Endodermal cell (in vitro differentiated cells): ENCODE measurements around the gene GLT1D1. TPM values are rescaled to one million over a fixed set of nuclear protein-coding genes. Genes with fewer than 3 reads are reported as not detected.

Experiments used
- DNase-seq: peaks from one replicate; pipeline ENCODE4 v3.0.0-alpha.2; 2017
- H3K27ac ChIP-seq: 2 replicates; pipeline ENCODE4 v1.5.1; 2013; ENCODE audit warnings: mild to moderate bottlenecking, low read depth, low read length, moderate library complexity
- H3K27me3 ChIP-seq: 2 replicates; pipeline ENCODE4 v1.6.1; 2013; ENCODE audit warnings: mild to moderate bottlenecking, low read length, moderate library complexity; ENCODE audit not compliant: insufficient read depth, control insufficient read depth, poor library complexity, severe bottlenecking
- H3K36me3 ChIP-seq: 2 replicates; pipeline ENCODE4 v1.7.0; 2013; ENCODE audit warnings: mild to moderate bottlenecking, low read length, moderate library complexity; ENCODE audit not compliant: control insufficient read depth, insufficient read depth
- H3K4me1 ChIP-seq: one replicate; pipeline ENCODE4 v1.7.0; 2013; ENCODE audit warnings: low read length; ENCODE audit not compliant: control insufficient read depth, insufficient read depth
- H3K4me3 ChIP-seq: 2 replicates; pipeline ENCODE4 v1.5.1; 2013; ENCODE audit warnings: mild to moderate bottlenecking, low read length, moderate library complexity
- H3K9ac ChIP-seq: 2 replicates; pipeline ENCODE4 v1.6.1; 2013; ENCODE audit warnings: mild to moderate bottlenecking, low read length, moderate library complexity; ENCODE audit not compliant: poor library complexity, severe bottlenecking; ENCODE audit errors: extremely low read depth
- H3K9me3 ChIP-seq: 2 replicates; pipeline ENCODE4 v1.6.1; 2013; ENCODE audit warnings: mild to moderate bottlenecking, low read length, moderate library complexity; ENCODE audit not compliant: control insufficient read depth
- H3K27ac Mint-ChIP-seq: 2 replicates; pipeline ENCODE4 v1.8.0; 2020; ENCODE audit warnings: mixed read lengths
- H3K27me3 Mint-ChIP-seq: 2 replicates; pipeline ENCODE4 v1.8.0; 2021; ENCODE audit warnings: mild to moderate bottlenecking, mixed read lengths; ENCODE audit not compliant: insufficient read depth
- H3K36me3 Mint-ChIP-seq: 2 replicates; pipeline ENCODE4 v1.8.0; 2020; ENCODE audit warnings: low read depth, mixed read lengths
- H3K4me1 Mint-ChIP-seq: 2 replicates; pipeline ENCODE4 v1.8.0; 2020; ENCODE audit warnings: mixed read lengths
- H3K4me3 Mint-ChIP-seq: 2 replicates; pipeline ENCODE4 v1.8.0; 2020; ENCODE audit warnings: mild to moderate bottlenecking, moderate library complexity, mixed read lengths
- H3K9me3 Mint-ChIP-seq: 2 replicates; pipeline ENCODE4 v1.8.0; 2020; ENCODE audit warnings: mild to moderate bottlenecking, mixed read lengths
- WGBS, 2 experiments: methylation state at CpG; one replicate each; pipeline versions ENCODE4 v1.1.5 to v1.1.7; 2013; ENCODE audit warnings: missing lambda C conversion rate in 2 of 2, mixed read lengths in 1 of 2; ENCODE audit not compliant: insufficient coverage in 1 of 2, insufficient read length in 1 of 2; 5-methylcytosine and 5-hydroxymethylcytosine counted together
- total RNA-seq, 2 donors: library from RNA; stranded (reverse); fragmentation: NEBNext Ultra II Directional in 1 of 2; extraction: Animal tissue kit (Norgen Biotek cat#: 25700) in 1 of 2; gene quantifications; 2 replicates in 1 of 2; 3 replicates in 1 of 2; pipeline ENCODE4 v1.2.1, GENCODE V29; 2021
- TF ChIP-seq, protein P1 (sequence below): fragments of 200-600 bp; sonication (generic); conservative IDR thresholded peaks from 2 replicates; pipeline ENCODE4 v1.5.0; 2021; ENCODE audit warnings: antibody characterized with exemption, mild to moderate bottlenecking

The GLT1D1 gene
- total RNA-seq, 2 donors from 2014 or later: 23.8 to 25.4 TPM

GRCh38 chr12:128905003-128905544, 51.8 kb downstream of the GLT1D1 start:
- H3K36me3 Mint-ChIP-seq: peaks cover 26% of the 10 kb centered on the region
- H3K9me3 ChIP-seq: no peaks in the 10 kb centered on the region
- H3K9me3 Mint-ChIP-seq: no peaks in the 10 kb centered on the region
- no peaks in the 10 kb centered on the region for H3K27me3 ChIP-seq
- DNase-seq: peak; percentile 20
- H3K4me3 Mint-ChIP-seq: no peak overlapping the region
- H3K4me3 ChIP-seq: no peak overlapping the region
- peaks cover 3% of the 10 kb centered on the region for H3K4me1 Mint-ChIP-seq
- H3K27me3 Mint-ChIP-seq: no peaks in the 10 kb centered on the region
- no peak overlapping the region for H3K9ac ChIP-seq
- peaks cover 3% of the 10 kb centered on the region for H3K36me3 ChIP-seq
- no peak overlapping the region for H3K27ac ChIP-seq
- 95 to 98% methylated on average over 7 to 12 of the region's 13 CpGs for WGBS, 2 experiments
- no peaks in the 10 kb centered on the region for H3K4me1 ChIP-seq
- TF ChIP-seq, protein P1, sequence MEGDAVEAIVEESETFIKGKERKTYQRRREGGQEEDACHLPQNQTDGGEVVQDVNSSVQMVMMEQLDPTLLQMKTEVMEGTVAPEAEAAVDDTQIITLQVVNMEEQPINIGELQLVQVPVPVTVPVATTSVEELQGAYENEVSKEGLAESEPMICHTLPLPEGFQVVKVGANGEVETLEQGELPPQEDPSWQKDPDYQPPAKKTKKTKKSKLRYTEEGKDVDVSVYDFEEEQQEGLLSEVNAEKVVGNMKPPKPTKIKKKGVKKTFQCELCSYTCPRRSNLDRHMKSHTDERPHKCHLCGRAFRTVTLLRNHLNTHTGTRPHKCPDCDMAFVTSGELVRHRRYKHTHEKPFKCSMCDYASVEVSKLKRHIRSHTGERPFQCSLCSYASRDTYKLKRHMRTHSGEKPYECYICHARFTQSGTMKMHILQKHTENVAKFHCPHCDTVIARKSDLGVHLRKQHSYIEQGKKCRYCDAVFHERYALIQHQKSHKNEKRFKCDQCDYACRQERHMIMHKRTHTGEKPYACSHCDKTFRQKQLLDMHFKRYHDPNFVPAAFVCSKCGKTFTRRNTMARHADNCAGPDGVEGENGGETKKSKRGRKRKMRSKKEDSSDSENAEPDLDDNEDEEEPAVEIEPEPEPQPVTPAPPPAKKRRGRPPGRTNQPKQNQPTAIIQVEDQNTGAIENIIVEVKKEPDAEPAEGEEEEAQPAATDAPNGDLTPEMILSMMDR: no peak
- H3K27ac Mint-ChIP-seq: no peak overlapping the region

DNA sequence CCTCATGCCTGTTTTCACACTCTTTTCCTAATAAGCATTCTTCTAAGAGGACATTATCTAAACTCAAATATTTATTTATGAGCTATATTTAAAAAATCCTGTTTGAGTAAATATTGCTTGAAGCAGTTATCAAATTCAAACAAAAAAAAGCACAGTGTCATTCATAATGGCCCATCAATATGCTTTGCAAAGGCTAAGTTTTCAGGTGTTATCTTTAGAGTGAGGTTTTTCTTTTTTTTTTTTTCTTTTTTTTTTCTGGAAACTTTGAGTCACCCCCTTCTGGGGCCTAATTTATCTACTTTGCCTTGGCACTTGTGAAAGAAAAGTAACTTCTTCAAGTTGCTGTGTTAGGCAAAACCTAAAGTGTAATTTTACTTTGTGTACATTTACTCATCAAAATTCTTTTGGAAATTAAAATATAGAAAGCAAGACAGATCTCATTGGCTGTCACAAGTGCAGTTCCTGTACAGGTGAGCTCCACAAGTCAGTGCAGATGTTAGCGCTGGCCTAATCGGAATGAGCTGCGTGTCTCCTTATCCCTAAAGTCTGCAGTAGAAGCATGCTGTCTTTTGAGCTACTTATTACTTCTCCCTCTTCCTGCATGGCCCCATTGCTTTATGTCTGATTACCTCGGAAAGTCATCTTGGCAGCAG, 53.3 kb downstream of the GLT1D1 start:
- Mint-ChIP-seq H3K27me3 (no peaks in the 10 kb centered on the region), H3K36me3 (peaks cover 23% of the 10 kb centered on the region), H3K27ac (no peak overlapping the region), H3K9me3 (no peaks in the 10 kb centered on the region), H3K4me1 (peaks cover 3% of the 10 kb centered on the region), H3K4me3 (no peak overlapping the region)
- Histone ChIP-seq H3K9ac (no peak overlapping the region), H3K9me3 (no peaks in the 10 kb centered on the region), H3K4me3 (no peak overlapping the region), H3K27ac (no peak overlapping the region), H3K27me3 (no peaks in the 10 kb centered on the region), H3K36me3 (no peaks in the 10 kb centered on the region), H3K4me1 (no peaks in the 10 kb centered on the region)
- no peak for DNase-seq
- WGBS, 2 experiments: 94 to 100% methylated on average over 4 of the region's 4 CpGs
- TF ChIP-seq, protein P1: no peak

GRCh38 chr12:128908254-128908653, 55.0 kb downstream of the GLT1D1 start:
- Mint-ChIP-seq H3K4me3 (no peak overlapping the region), H3K9me3 (no peaks in the 10 kb centered on the region), H3K27me3 (no peaks in the 10 kb centered on the region), H3K4me1 (no peaks in the 10 kb centered on the region), H3K27ac (no peak overlapping the region), H3K36me3 (peaks cover 17% of the 10 kb centered on the region)
- H3K9ac ChIP-seq: no peak overlapping the region
- H3K36me3 ChIP-seq: no peaks in the 10 kb centered on the region
- WGBS, 2 experiments: 75 to 95% methylated on average over 4 of the region's 4 CpGs
- H3K9me3 ChIP-seq: no peaks in the 10 kb centered on the region
- H3K27me3 ChIP-seq: no peaks in the 10 kb centered on the region
- no peaks in the 10 kb centered on the region for H3K4me1 ChIP-seq
- no peak overlapping the region for H3K27ac ChIP-seq
- no peak overlapping the region for H3K4me3 ChIP-seq
- no peak for DNase-seq
- TF ChIP-seq, protein P1: no peak
